T-helper 1 cell treated with Interleukin-12 subunit alpha and Interleukin-12 subunit beta and Interleukin-4 antibody, amounts not matched to agents 30 μg/mL and 1 μg/mL, for 36 hours (primary cell): ENCODE data around the gene SLC7A1.
"Not testable (repeated sequence)": the region's sequence is repeated elsewhere in the genome, so short reads cannot be mapped to it uniquely, and the experiment has no call there.

ENCODE experiments used
- H3K27ac Mint-ChIP-seq: one replicate; pipeline ENCODE4 v1.8.0; 2021; ENCODE audit warnings: mild to moderate bottlenecking, mixed read lengths
- H3K27me3 Mint-ChIP-seq: one replicate; pipeline ENCODE4 v1.8.0; 2021; ENCODE audit warnings: low read depth, mixed read lengths
- H3K36me3 Mint-ChIP-seq: one replicate; pipeline ENCODE4 v1.8.0; 2021; ENCODE audit warnings: low read depth, mixed read lengths
- H3K4me1 Mint-ChIP-seq: one replicate; pipeline ENCODE4 v1.8.0; 2021; ENCODE audit warnings: low read depth, mixed read lengths
- H3K4me3 Mint-ChIP-seq: one replicate; pipeline ENCODE4 v1.8.0; 2021; ENCODE audit warnings: mild to moderate bottlenecking, moderate library complexity, mixed read lengths
- H3K9me3 Mint-ChIP-seq: one replicate; pipeline ENCODE4 v1.8.0; 2021; ENCODE audit warnings: mixed read lengths

The SLC7A1 gene

GRCh38 chr13:29595380-29596063 lies at the start of gene SLC7A1:
SLC7A1 (minus strand) TSS chr13:29595688; CDS start chr13:29536188, 59,500 bp downstream.
- Mint-ChIP-seq H3K9me3 (no peaks in the 10 kb centered on the region), H3K36me3 (peaks cover 4% of the 10 kb centered on the region), H3K27me3 (peaks cover 9% of the 10 kb centered on the region), H3K4me1 (peaks cover 42% of the 10 kb centered on the region), H3K4me3 (peak within 1 kb of the TSS; percentile 90), H3K27ac (peak within 1 kb of the TSS; percentile 92)

- H3K4me1 Mint-ChIP-seq, result no peaks in the 10 kb centered on the region
- H3K9me3 Mint-ChIP-seq, result no peaks in the 10 kb centered on the region
Measured at GRCh38 chr13:29640665-29641064, 45.2 kb upstream of the SLC7A1 start.

DNA sequence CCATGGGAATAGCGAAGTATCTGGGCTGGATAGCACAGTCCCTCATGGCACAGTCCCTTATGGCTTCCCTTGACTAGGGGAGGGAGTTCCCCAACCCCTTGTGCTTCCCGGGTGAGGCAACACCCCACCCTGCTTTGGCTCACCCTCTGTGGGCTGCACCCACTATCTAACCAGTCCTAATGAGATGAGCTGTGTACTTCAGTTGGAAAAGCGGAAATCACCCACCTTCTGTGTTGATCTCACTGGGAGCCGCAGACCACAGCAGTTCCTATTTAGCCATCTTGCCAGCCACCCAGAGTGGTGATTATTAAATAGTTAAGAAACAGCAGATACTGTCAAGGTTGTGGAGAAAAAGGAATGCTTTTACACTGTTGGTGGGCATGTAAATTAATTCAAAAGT lies 41.3 kb upstream of the SLC7A1 start:
- H3K27ac Mint-ChIP-seq, H3K36me3 Mint-ChIP-seq, H3K4me3 Mint-ChIP-seq, H3K9me3 Mint-ChIP-seq, H3K4me1 Mint-ChIP-seq: not testable (repeated sequence)
- H3K27me3 Mint-ChIP-seq, result peaks cover 28% of the 10 kb centered on the region

More at GRCh38 chr13:29640665-29641064, 45.2 kb upstream of the SLC7A1 start:
- no peak overlapping the region for H3K27ac Mint-ChIP-seq
- no peak overlapping the region for H3K4me3 Mint-ChIP-seq
- H3K27me3 Mint-ChIP-seq, result peaks cover 4% of the 10 kb centered on the region
- H3K36me3 Mint-ChIP-seq, result no peaks in the 10 kb centered on the region

GRCh38 chr13:29624997-29625396 lies 29.5 kb upstream of the SLC7A1 start:
- H3K4me3 Mint-ChIP-seq, result no peak overlapping the region
- no peaks in the 10 kb centered on the region for H3K9me3 Mint-ChIP-seq
- H3K27ac Mint-ChIP-seq, result no peak overlapping the region

DNA sequence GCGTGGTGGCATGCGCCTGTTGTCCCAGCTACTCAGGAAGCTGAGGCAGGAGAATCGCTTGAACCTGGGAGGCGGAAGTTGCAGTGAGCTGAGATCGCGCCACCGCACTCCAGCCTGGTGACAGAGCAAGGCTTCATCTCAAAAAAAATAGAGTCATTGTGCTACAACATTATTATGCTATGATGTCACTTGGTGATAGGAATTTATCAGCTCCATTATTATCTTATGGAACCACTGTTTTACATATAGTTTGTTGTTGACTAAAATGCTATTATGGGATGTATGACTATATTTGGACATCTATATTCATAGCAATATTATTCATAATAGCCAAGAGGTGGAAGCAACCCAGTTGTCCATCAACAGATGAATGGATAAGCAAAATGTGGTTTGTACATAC lies 26.4 kb upstream of the SLC7A1 start:
- no peaks in the 10 kb centered on the region for H3K4me1 Mint-ChIP-seq
- no peaks in the 10 kb centered on the region for H3K36me3 Mint-ChIP-seq
- peaks cover 32% of the 10 kb centered on the region for H3K27me3 Mint-ChIP-seq
- no peak overlapping the region for H3K27ac Mint-ChIP-seq
- H3K9me3 Mint-ChIP-seq, result no peaks in the 10 kb centered on the region
- no peak overlapping the region for H3K4me3 Mint-ChIP-seq

More at GRCh38 chr13:29624997-29625396, 29.5 kb upstream of the SLC7A1 start:
- Mint-ChIP-seq H3K27me3 (peaks cover 43% of the 10 kb centered on the region), H3K36me3 (no peaks in the 10 kb centered on the region), H3K4me1 (no peaks in the 10 kb centered on the region)

DNA sequence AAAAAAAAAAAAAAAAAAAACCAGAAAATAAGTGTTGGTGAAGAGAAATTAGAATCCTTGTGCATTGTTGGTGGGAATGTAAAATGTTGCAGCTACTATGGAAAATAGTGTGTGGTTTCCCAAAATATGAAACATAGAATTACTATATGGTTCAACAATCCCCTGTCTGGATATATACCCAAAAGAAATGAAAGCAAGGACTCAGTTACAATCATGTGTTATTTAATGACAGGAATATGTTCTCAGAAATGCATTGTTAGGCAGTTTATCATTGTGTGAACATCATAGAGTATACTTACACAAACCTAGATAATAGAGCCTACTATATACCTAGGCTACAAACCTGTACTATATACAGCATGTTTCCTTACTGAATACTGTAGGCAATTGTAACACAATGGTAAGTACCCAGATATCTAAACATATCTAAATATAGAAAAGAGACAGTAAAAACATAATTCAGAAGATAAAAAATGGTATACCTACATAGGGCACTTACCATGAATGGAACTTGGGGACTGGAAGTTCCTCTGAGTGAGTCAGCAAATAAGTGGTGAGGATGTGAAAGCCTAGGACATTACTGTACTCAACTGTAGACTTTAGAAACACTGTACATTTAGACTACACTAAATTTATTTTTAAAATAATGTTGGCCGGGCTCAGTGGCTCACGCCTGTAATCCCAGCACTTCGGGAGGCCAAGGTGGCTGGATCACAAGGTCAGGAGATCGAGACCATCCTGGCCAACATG lies 25.7 kb upstream of the SLC7A1 start:
- Mint-ChIP-seq H3K36me3 (no peaks in the 10 kb centered on the region), H3K4me1 (no peaks in the 10 kb centered on the region), H3K4me3 (no peak overlapping the region), H3K27ac (no peak overlapping the region), H3K9me3 (no peaks in the 10 kb centered on the region), H3K27me3 (peaks cover 33% of the 10 kb centered on the region)

DNA sequence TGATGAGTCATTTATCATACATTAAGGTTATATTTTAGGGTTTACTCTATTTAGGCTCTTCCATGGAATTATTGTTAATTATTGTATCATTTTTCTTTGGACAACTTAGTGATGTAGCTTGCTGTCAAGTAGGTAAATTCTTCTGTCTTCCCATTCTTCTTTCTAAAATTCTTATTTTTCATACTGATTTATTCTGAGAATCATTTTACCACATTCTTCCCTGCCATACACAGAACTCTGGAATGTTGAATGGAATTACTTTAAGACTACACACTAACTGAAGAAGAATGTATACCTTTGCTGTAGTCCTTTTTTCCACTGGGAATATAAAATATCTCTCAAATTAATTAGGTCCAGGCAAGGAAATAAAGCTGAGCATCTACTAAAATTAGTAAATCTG lies 24.5 kb upstream of the SLC7A1 start:
- no peak overlapping the region for H3K4me3 Mint-ChIP-seq
- H3K27ac Mint-ChIP-seq, result no peak overlapping the region
- H3K27me3 Mint-ChIP-seq, result peaks cover 36% of the 10 kb centered on the region
- H3K36me3 Mint-ChIP-seq, result no peaks in the 10 kb centered on the region
- no peaks in the 10 kb centered on the region for H3K4me1 Mint-ChIP-seq
- H3K9me3 Mint-ChIP-seq, result no peaks in the 10 kb centered on the region

DNA sequence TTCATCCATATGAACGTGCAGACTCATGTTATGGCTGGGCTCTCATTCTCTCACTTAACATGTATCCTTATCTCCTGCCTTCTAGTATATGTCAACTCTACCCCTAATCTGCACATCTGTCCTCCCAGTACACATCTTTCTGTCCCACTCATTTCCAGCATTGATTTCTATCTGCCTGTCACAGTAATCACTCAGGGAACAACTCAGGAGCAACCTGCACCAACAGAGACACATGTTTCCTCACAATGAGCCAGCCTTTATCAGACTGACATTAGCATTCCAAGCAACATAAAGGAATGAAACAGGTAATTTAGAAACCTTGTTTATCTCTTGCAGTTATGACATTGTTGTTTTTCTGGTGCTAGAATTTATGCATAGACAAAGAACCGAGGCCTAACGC lies 17.6 kb upstream of the SLC7A1 start:
- peaks cover 58% of the 10 kb centered on the region for H3K27me3 Mint-ChIP-seq
- H3K4me3 Mint-ChIP-seq, result no peak overlapping the region
- H3K36me3 Mint-ChIP-seq, result no peaks in the 10 kb centered on the region
- no peaks in the 10 kb centered on the region for H3K4me1 Mint-ChIP-seq
- no peaks in the 10 kb centered on the region for H3K9me3 Mint-ChIP-seq
- no peak overlapping the region for H3K27ac Mint-ChIP-seq

- Mint-ChIP-seq H3K36me3 (no peaks in the 10 kb centered on the region), H3K27me3 (peaks cover 22% of the 10 kb centered on the region), H3K9me3 (no peaks in the 10 kb centered on the region), H3K4me1 (no peaks in the 10 kb centered on the region), H3K4me3 (no peak overlapping the region), H3K27ac (no peak overlapping the region)
Measured at GRCh38 chr13:29607465-29607864, 12.0 kb upstream of the SLC7A1 start.

DNA sequence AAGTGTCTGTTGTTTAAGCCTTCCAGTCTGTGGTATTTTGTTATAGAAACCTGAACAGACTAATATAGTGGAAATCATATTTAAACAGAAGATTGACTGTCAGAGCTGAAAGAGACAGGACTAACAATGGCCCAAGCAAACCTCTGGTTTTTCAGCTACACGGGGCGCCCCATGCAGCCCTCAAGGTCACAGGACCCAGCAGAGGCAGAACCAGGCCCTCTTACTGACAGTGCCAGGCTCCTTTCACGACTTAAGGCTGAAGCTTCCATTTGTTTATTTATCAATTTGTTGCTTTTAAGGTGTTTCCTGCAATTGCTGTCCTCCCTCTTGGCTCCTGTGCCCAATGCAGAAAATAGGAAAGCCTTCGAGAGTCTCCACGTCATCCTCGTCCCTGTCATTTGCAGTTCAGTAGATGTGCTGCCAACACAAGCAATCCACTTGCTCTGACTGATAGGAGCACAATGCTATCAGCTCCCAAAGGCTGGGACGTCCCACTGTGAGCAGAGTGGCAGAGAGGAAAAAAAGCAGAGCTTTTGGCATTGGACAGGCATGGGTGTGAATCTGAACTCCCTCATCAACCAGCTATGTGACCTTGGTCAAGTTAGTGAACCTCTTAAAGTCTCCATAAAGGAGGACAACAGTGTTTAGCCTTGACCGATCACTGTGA lies 10.5 kb upstream of the SLC7A1 start:
- H3K27ac Mint-ChIP-seq, result no peak overlapping the region
- no peaks in the 10 kb centered on the region for H3K36me3 Mint-ChIP-seq
- H3K4me1 Mint-ChIP-seq, result no peaks in the 10 kb centered on the region
- H3K9me3 Mint-ChIP-seq, result no peaks in the 10 kb centered on the region
- peaks cover 20% of the 10 kb centered on the region for H3K27me3 Mint-ChIP-seq
- no peak overlapping the region for H3K4me3 Mint-ChIP-seq

- no peak overlapping the region for H3K27ac Mint-ChIP-seq
- H3K9me3 Mint-ChIP-seq, result no peaks in the 10 kb centered on the region
- H3K4me3 Mint-ChIP-seq, result no peak overlapping the region
- H3K36me3 Mint-ChIP-seq, result no peaks in the 10 kb centered on the region
- H3K27me3 Mint-ChIP-seq, result peaks cover 18% of the 10 kb centered on the region
- peaks cover 19% of the 10 kb centered on the region for H3K4me1 Mint-ChIP-seq
Measured at GRCh38 chr13:29598321-29598720, 2.8 kb upstream of the SLC7A1 start.

GRCh38 chr13:29597706-29598105 lies 2.2 kb upstream of the SLC7A1 start:
- Mint-ChIP-seq H3K4me1 (peaks cover 24% of the 10 kb centered on the region), H3K9me3 (no peaks in the 10 kb centered on the region), H3K4me3 (no peak overlapping the region), H3K36me3 (no peaks in the 10 kb centered on the region), H3K27me3 (peaks cover 15% of the 10 kb centered on the region), H3K27ac (no peak overlapping the region)

GRCh38 chr13:29597246-29597645 lies 1.8 kb upstream of the SLC7A1 start:
- Mint-ChIP-seq H3K36me3 (no peaks in the 10 kb centered on the region), H3K27ac (no peak overlapping the region), H3K4me1 (peaks cover 29% of the 10 kb centered on the region), H3K9me3 (no peaks in the 10 kb centered on the region), H3K4me3 (no peak overlapping the region), H3K27me3 (peaks cover 12% of the 10 kb centered on the region)

DNA sequence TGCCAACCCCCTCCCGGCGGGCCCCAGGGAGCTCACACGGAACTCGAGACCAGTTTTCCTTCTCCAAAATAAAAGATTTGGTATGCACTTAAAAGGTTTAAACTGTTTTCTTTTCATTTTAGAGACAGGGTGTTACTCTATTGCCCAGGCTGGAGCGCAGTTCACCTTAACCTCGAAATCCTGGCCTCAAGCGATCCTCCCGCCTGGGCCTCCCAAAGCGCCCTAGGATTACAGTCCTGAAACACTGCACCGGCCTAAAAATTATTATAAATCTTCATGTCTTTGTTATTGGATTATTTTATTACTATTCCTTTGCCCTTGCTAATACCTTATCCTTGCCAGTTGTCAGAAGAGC lies 553 bp upstream of the SLC7A1 start:
- peak overlapping the region; percentile 91 for H3K27ac Mint-ChIP-seq
- H3K36me3 Mint-ChIP-seq, result peaks cover 4% of the 10 kb centered on the region
- peak overlapping the region; percentile 84 for H3K4me3 Mint-ChIP-seq
- no peaks in the 10 kb centered on the region for H3K9me3 Mint-ChIP-seq
- H3K27me3 Mint-ChIP-seq, result peaks cover 10% of the 10 kb centered on the region
- peaks cover 41% of the 10 kb centered on the region for H3K4me1 Mint-ChIP-seq
